Measurements from ENCODE around the gene CTSE.

Gene CTSE

DNA sequence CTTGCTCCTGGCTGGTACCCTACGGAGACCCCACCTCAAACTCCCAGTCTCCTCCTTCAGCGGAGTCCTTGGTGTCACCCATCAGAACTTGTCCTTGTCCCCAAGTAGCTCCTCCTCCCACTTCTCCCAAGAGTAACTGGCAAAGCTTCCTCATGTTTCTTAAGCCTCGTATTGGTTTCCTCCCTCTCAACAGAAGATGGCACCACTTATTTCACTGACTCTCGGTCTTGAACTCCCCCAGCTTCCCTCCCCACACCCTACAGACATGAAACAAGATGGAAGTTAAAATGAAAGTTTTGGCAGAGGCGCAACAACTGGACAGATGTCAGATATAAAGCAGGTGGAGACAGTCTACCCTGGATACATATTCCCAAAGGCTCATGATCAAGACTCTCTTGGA, 33.9 kb downstream of the CTSE start:
- no peak for DNase-seq

DNA sequence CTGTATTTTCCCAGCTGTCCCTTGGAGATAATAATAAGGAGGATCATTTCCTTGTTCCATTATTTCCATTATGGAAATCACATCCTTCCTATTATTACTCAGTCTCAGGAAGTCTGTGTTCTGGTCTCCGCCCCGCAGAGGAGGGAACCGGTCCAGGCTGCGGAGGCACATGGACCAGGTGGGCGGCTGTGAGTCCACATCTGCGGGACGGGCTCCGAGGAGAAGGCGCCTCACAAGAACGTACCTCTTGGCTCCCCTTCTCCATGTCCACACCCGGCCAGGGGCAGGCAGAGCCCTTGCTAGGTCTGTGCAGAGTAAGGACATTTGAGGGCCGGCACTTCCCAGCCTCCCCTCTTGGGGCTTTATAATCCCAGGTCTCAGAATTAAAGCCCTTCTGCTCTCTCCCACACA, 35.1 kb downstream of the CTSE start:
- DNase-seq = no peak

DNA sequence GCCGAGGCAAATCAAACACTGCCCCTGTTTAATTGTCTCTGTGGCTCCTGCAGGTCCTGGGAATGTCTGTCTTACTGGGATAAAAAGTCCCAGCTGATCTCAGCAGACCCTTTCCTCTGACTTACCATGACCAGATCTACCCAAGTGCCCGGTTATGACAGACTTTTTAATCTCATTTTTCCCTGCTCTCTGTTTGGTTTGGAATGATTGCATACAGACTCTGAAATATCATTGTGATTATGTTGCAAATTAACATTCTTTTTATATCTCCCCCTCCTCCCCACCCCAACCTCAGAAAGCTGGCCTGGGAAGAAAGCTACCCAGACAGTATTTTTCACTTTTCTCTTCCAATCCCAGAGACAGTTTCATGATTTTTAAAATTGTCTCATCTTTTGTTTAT, 36.8 kb downstream of the CTSE start:
- DNase-seq = no peak

DNA sequence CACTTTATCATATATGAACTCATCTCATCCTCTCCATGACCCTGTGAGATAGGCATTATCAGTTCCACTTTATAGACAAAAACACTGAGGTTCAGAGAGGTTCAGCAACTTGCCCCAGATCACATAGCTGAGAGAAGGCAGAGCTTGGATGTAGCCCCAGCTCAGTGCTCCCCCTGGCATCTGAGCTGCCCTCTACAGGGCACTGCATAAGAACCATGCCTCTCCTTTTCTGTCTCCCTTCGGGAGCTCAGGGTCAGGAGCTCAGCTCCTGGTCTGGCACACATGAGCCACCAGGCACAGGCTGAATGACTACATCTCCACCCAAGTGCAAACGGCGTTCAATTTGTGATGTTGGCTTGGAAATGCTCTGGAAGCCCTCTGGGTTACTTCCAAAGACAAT, 37.4 kb downstream of the CTSE start:
- no peak for DNase-seq

DNA sequence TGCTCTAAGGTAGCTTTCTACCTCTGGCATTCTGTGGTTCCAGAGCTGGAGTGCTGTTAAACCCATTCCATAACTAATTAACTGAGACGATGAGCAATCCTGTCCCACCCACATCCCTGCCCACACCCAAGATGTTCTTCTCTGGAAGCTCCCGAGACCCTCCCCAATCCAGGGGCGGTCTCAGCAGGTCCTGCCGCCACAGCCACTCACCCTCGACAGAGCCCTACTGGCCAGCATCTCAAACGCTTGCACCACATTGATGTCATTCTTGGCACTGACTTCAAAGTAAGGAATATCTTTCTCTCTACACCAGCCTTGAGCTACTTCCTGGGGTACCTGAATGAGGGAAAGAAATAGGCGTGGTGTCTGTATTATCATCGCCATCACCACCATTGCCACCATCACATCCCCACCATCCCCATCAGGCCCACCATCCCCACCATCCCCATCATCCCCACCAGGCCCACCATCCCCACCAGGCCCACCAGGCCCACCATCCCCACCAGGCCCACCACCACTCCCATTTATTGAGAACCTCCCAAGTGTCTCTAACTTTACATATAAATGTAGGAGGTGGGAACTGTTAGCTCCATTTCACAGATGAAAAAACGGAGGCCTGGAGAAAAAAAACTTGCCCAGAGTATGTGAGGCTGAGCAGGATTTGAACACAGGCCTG, 38.2 kb downstream of the CTSE start:
- no peak for DNase-seq

DNA sequence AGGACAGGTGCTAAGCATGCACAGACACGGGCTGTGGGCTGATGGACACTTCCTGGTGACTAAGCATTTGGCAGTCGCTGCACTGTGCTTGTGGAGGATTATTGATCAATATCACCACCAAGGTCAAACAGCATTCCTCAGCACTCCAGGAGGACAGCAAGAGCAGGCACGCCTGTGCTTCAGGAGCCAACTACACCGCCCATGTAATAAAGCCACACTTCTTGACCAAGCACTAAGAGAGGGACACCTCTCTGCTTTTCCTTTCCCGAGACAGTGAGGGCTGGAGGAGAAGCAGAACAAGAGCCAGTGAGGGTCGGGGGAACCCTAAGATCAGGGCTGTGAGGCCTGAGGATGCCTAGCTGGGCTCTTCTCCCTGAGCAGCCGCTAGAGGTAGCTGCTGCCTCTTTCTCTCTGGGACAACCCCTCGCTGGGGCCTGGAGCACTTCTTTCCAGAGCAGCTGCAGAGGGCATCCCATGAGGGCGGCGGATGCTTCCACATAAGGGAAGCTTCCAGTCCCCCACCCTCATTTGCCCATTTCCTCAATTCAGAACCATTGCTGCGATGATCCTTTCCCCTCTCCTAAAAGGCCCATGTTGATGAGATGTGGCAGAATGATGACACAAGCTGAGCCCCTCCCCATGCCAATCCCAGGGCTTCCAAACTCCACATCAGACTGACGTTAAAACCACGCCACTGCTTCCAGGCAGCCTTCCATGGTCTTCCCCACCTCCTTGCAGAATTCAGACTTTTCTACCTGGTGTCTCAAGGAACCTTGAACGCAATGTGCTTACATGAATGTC, 39.6 kb downstream of the CTSE start:
- DNase-seq = no peak

DNA sequence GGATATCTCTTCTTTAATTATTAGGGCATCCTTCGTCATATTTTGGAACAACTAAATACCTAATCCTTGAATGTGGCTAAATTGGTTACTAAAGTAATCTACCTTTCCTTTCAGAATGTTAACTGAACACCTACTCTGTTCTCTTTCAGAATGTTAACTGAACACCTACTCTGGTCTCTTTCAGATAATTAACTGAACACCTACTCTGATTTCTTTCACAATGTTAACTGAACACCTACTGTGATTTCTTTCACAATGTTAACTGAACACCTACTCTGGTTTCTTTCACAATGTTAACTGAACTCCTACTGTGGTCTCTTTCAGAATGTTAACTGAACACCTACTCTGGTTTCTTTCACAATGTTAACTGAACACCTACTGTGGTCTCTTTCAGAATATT, 42.4 kb downstream of the CTSE start:
- DNase-seq = no peak

DNA sequence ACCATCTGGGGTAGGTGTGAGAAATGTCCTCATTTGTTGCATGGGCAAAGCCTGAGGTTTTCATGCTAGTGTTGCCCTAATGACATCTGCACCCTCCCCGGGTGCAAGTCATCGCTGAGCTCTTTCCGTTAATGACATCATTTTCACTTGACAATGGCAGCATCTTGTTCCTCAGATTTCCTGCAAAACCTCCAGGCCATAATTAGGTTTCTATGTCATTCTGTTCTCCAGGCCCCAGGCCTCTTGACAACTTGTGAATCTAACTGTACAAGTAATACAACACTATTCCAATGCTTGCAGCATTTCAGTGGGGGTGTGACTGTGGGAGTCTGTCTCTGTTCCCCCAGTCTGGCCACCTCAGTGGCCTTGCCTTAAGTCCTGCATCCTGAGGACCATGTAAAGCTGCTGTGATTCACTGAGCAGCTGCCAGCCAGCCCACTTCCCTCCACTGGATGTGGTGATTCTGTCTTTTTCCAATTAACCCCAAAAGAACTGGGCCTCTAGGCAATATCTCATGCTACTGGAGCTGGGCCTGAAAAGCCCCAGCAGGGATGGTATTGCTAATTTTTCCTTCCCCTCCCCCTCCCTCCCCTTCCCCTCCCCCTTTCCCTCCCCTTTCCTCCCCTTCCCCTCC, 43.3 kb downstream of the CTSE start:
- DNase-seq = no peak

DNA sequence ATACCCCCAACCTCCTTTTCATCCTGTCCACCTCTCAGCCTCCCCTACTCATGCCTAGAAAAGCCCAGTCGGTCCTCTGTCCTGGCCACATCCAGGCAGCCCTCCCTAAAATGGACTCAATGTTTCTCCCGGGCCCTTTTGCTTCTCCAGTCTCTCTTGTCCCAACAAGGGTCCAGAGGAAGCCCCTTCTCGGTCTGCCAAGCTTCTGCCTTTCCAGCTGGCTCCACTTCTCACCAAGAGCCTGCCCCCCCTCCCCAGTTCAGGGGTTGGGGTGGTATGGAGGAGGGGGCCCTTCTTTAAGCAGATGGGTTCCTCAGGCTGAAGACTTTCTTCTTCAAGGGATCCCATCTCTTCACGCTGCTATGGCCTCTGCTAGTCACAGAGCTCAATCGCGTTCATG, 44.4 kb downstream of the CTSE start:
- DNase-seq = no peak

DNA sequence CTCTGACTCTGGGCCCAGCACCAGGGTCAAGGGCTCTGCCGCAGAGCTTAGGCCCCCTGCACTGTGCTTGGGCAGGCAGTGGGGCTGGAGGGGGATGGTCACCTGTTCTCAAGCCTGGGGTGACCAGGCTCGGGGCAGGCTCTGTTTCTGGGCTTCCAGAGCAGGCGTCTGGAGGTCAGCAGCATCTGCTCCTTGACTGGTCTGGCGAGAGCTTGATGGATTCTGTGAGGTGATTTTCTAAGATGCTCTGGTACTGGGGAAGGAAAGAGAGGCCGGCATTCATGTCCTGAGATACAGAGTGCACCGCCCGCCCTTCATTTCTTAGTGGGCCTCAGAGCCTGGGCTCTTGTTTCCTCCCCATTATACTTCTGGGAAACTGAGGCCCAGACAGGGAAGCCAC, 45.0 kb downstream of the CTSE start:
- no peak for DNase-seq

DNA sequence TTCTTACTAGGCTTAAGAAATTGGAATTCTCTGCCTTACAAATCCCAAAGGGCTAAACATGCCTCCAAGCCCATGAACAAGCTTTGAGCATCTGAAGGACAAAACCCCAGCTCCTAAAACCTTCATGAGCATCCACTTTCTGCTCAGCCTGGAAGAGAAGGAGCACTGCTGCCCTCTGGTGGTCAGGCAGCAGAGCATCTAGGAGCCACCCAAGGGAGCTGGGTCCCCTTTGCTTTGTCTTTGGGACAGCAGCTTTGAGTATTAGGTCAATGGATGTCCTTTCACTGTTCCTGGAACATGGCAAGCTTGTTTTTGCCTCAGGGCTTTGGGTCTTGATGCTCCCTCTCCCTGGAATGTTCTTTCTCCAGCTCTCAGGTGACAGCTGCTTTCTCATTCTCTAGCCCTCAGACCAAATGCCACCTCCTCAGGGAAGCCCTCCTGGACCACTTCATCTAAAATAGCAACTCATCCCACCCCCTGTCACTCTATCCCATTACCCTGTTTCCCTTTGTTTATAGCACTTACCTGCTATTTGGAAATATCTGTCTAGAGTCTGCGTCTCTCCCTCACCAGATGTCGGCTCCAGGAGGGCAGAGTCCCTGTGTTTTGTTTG, 46.2 kb downstream of the CTSE start:
- DNase-seq = peak; percentile 54

DNA sequence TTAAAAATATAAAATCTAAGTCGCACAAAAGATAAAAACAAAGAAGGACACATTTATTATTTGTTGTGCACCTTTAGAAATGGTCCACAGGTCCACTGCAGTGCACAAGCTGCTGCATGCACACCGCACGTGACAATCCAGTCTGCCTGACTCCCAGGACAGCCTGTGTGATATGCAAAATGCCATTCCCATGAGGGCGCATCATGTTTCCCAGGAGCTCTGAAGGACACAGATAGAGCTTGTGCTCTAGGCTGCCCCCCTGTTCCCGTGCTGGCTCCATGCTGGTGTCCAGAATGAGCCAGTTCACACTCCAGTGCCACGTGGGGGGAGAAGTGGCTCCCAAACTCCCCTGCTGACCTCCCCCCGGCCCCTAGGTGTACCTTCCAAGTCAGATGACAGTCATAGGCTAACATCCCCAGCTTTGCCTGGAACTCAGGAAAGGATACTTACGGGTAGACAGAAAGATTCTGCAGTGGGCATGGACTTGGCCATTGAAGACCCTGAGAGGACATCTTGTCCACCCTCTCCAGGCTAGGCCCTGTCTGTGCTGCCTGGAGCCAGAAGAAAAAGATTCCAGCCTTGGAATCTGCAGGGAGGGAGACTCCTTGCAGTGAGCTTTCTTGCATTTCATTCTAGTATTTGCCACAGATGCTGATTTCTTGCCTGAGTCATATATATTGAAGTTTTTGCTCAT, 46.8 kb downstream of the CTSE start:
- no peak for DNase-seq

DNA sequence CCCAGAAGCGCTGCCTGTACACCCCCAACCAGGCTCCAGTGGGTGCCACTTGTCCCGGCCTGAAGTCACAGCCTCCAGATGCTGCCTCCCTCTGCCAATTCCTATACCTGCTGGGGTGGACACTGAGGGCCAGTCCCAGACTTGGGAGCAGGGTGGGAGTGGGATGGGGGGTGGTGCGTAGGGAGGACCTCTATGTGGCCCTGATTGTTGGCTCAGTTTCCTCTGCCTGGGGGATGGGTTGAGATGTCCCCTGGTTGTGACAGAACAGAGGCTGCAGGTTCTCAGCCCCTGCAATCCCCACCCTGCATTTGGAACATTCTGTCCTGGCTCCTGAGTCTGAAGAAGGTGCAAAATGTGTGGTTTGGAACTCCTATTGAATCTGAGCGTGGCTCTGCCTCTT, 47.7 kb downstream of the CTSE start:
- DNase-seq = no peak

DNA sequence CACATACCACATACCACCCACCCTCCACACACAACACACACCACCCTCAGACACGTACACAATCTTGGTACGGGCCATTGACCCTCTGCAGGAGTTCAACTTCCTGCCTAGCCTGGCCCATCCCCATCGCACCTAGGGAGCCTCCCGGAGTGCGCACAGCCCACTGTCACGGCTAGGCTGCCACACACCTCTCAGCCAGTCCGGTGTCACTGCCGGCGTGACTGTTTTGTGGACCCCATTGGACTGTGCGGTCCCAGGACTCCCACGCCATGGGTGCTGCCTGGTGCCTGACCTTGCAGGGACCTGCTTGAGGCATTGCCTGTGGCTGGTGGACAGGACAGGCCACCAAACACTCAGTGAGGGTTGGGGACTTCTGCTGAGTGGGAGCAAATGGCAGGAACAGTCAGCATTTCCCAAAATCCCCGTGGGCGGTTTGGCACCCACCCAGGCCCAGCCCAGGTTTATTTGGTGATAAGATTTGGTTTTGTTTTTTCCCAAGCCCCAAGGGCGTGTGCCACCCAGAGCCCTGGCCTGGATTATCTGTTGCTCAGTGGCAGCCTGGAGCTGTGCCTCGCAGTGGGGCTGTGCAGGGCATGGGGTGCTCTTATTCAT, 48.2 kb downstream of the CTSE start:
- no peak for DNase-seq

DNA sequence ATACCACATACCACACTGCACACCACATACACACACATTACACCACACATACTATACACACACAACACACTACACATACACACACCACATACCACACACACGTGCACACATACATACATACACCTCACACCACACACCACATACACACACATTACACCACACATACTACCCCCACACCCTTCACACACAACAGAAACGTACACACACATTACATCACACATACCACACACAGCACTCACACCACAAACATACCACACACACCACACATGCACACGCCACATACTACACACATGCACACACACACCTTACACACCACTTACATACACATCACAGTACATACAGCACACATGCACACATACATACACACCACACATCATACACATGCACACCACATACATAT, 49.0 kb downstream of the CTSE start:
- DNase-seq = no peak

DNA sequence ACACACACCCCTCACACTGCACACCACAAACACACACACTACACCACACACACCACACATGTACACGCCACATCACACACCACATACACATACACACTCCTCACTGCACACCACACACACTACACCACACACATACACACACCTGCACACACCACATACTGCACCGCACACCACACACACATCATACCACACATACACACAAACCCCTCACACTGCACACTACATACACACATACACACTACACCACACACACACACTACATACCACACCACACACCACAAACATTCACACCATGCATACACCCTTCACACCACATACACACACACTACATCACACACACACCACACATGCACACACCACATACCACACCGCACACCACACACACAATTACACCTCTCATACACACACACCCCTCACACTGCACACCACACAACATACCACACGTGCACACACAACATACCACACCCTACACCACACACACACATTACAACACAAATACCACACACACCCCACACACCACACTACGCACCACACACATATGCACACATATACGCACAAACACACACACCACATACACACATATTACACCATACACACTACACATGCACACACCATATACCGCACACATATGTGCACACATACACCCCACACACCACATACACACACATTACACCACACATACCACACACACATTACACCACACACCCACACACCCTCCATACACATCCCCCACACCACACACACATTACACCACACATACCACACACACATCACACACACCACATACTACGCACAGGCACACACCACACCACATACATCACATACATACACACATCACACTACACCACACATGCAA, 50.1 kb downstream of the CTSE start:
- DNase-seq = no peak

DNA sequence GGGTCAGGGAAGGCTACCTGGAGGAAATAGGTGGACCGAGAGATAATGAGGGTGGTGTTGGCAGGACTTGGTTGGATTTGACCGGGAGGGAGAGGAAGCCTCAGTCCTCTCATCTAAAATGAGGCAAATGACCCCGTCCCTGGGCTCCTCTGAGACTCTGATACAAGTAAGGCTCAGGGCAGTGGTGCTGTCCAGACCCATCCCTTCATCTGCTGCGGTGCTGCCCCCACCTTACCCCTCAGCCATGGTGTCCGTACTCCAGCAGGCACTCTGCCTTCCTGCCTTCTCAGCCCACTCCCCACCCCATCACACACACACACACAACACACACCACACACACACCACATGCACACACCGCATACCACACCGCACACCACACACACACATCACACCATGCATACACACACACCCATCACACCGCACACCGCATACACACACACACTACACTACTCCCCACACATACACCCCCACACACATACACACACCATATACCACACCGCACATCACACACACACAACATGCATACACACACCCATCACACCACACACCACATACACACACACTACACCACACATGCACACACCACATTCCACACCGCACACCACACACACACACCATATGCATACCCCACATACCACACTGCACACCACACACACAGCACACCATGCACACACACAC, 51.1 kb downstream of the CTSE start:
- no peak for DNase-seq

DNA sequence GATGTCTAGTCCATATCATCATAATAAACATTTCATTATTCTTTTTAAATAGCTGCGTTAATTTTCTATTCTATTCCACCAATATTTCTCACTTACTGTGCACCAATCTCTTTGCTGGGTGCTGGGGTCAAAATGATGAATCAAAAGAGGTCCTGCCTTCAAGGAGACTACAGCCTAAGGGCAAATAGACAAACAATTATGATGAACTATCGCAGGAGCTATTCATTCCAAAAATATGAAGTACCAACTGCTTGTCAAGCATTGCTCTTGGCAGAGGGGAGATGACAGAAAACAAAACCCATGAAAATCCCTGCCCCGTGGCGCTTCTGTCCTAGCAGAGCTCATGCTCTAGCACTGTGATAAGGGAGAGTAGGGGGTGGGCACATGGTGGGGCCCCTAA, 51.6 kb downstream of the CTSE start:
- no peak for DNase-seq

DNA sequence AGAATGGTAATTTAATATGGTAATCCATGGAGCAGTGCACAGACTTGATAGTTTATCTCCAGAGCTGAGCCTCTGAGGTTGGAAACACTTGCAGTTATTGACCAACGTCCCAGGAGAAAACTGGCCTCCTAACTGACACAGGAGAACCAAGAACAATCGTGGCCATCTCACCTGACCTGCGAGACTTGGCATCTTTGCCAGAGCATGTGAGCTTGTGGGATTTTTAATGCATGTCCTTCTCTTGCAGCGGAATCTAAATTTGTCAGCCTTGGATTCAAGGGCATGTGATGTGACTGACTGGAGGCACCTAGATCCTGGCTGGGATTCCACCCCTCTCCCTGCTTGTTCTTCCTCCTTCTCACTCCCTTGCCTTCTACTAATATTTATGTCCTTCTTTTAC, 52.6 kb downstream of the CTSE start:
- no peak for DNase-seq

DNA sequence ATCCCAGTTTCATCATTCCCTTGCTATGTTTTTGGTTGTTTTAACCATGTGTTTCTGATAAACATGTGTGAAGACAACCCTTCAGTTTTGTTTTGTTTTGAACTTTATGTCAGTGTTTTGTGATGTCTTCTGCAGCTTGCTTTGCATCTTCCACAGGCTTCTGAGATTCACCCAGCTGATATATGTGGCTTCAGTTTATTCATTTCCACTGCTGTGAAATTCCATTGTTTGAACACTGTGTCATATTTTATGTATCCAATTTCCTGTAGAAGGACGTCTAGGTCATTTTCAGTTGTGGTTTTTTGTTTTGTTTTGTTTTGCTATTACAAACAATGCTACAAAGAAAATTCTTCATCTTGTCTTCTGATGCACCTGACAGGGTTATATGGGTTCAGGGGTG, 53.2 kb downstream of the CTSE start:
- no peak for DNase-seq

DNA sequence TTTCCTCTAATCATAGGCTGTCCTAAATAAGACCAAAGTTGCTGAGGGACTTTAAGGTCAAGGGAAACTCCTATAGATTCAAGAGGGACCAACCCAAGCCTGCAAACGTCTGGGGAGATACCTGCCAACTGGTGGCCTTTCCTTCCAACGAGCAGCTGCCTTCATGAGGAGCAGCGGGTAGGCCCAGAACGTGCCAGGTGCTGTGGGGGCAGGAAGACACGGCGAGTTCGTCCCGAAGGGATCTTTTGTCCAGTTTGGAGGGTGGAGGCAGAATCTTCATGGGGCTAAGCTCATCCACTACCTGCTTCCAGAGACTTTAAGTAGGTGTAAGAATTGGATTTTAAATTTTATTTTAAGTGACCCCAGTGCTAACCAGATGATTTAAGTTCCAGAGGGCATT, 54.5 kb downstream of the CTSE start:
- DNase-seq = no peak
